ENCODE data around the gene NXPH3.
A peak's percentile ranks its signal among the peaks of the same experiment; 100 is the strongest.

The NXPH3 gene

DNA sequence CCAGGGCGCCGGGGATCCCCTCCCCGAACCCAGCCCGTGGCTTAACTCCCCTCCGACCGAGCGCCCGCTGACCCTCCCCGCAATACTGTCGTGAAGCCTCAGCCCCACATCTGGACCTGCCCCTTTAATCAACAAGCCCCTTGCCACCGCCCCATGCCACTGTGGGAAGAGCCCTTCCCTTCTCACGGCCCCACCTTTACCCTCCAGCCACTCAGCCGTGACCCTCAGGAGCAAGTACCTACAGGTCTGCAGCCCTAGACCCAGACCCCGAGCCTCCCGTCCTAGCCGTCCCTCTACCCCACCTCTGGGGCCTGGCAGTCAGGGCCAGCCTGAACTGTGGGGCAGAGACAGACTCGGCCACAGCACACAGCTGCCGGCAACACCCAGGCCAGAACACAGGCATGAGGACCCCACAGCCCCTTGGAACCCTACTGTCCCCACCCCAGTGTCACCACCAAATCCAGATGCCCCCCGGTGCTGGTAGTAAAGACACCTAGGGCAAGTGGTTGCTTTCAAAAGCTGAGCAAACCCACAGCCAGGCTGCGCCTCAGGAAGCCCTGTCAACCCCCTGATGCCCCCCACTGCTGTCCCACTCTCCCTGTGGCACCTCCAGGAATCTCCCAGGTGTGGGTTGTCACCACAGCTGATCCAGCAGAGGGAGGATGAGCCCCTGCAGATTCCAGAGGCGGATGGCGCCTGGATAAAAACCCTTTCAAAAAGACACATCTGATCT is 1.4 kb downstream of the NXPH3 start:
- peak overlapping the region; percentile 48 for H3K4me3 ChIP-seq (ENCODE audit: low read depth, low read length)
- no peak for TF ChIP-seq CTCF (IDR thresholded peaks at IDR 0.05; ENCODE audit: low read depth, low read length, missing control alignments)
- DNase-seq (ENCODE audit: low read depth) = no peak
- in situ Hi-C loops (cut with HindIII; ENCODE audit: low sequenced_read_pairs) = no loop called here

- in situ Hi-C loops (cut with HindIII; ENCODE audit: low sequenced_read_pairs) = no loop called here
- H3K4me3 ChIP-seq (ENCODE audit: low read depth, low read length) = no peak overlapping the region
- no peak for TF ChIP-seq CTCF (IDR thresholded peaks at IDR 0.05; ENCODE audit: low read depth, low read length, missing control alignments)
- no peak for DNase-seq (ENCODE audit: low read depth)
These were observed 1.9 kb downstream of the NXPH3 start for GRCh38 chr17:49577650-49577934.

DNA sequence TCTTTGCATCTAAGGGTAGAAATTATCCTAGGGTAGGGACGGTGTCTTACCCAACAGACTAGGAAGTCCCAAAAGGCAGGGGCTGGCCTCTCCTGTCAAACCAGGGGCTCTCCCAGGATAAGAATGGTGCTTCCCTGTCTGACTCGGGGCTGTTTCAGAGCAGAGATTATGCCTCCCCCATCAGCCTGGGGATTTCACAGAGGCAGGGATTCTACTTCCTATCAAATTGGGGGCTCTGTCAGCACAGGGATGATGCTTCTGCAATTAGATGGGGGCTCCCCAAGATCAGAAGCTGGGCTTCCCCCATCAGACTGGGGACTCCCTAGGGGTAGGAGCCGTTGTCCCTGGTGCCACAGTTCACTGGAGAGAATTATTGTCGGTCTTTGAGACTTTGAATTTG is 2.3 kb downstream of the NXPH3 start:
- no peak for DNase-seq (ENCODE audit: low read depth)
- H3K4me3 ChIP-seq (ENCODE audit: low read depth, low read length) = no peak overlapping the region
- TF ChIP-seq CTCF (IDR thresholded peaks at IDR 0.05; ENCODE audit: low read depth, low read length, missing control alignments) = no peak
- in situ Hi-C loops (cut with HindIII; ENCODE audit: low sequenced_read_pairs) = no loop called here

- in situ Hi-C loops (cut with HindIII; ENCODE audit: low sequenced_read_pairs) = no loop called here
- DNase-seq (ENCODE audit: low read depth) = no peak
- no peak for TF ChIP-seq CTCF (IDR thresholded peaks at IDR 0.05; ENCODE audit: low read depth, low read length, missing control alignments)
- no peak overlapping the region for H3K4me3 ChIP-seq (ENCODE audit: low read depth, low read length)
These were observed 2.7 kb downstream of the NXPH3 start for GRCh38 chr17:49578414-49578813.

DNA sequence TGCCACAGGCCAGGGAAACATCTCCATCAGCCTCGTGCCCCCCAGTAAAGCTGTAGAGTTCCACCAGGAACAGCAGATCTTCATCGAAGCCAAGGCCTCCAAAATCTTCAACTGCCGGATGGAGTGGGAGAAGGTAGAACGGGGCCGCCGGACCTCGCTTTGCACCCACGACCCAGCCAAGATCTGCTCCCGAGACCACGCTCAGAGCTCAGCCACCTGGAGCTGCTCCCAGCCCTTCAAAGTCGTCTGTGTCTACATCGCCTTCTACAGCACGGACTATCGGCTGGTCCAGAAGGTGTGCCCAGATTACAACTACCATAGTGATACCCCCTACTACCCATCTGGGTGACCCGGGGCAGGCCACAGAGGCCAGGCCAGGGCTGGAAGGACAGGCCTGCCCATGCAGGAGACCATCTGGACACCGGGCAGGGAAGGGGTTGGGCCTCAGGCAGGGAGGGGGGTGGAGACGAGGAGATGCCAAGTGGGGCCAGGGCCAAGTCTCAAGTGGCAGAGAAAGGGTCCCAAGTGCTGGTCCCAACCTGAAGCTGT is 3.4 kb downstream of the NXPH3 start:
- in situ Hi-C loops (cut with HindIII; ENCODE audit: low sequenced_read_pairs) = no loop called here
- no peak for TF ChIP-seq CTCF (IDR thresholded peaks at IDR 0.05; ENCODE audit: low read depth, low read length, missing control alignments)

DNA sequence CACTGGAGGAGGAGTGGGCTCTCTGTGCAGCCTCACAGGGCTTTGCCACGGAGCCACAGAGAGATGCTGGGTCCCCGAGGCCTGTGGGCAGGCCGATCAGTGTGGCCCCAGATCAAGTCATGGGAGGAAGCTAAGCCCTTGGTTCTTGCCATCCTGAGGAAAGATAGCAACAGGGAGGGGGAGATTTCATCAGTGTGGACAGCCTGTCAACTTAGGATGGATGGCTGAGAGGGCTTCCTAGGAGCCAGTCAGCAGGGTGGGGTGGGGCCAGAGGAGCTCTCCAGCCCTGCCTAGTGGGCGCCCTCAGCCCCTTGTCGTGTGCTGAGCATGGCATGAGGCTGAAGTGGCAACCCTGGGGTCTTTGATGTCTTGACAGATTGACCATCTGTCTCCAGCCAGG is 3.9 kb downstream of the NXPH3 start:
- DNase-seq (ENCODE audit: low read depth) = no peak
- in situ Hi-C loops (cut with HindIII; ENCODE audit: low sequenced_read_pairs) = no loop called here
- H3K4me3 ChIP-seq (ENCODE audit: low read depth, low read length) = no peak overlapping the region
- no peak for TF ChIP-seq CTCF (IDR thresholded peaks at IDR 0.05; ENCODE audit: low read depth, low read length, missing control alignments)

More for the DNA sequence above, 3.4 kb downstream of the NXPH3 start:
- H3K4me3 ChIP-seq (ENCODE audit: low read depth, low read length) = no peak overlapping the region
- no peak for DNase-seq (ENCODE audit: low read depth)

Measured in astrocyte of the cerebellum (primary cell).